NCI-H2107 (cell line): Measurements from ENCODE around the gene CTRL.
"Not testable (repeated sequence)": the region's sequence is repeated elsewhere in the genome, so short reads cannot be mapped to it uniquely, and the experiment has no call there.

Experiments
- DNase-seq: peaks from one replicate; lab custom pipeline; 2025; lab: John Stamatoyannopoulos, UW

Gene CTRL

DNA sequence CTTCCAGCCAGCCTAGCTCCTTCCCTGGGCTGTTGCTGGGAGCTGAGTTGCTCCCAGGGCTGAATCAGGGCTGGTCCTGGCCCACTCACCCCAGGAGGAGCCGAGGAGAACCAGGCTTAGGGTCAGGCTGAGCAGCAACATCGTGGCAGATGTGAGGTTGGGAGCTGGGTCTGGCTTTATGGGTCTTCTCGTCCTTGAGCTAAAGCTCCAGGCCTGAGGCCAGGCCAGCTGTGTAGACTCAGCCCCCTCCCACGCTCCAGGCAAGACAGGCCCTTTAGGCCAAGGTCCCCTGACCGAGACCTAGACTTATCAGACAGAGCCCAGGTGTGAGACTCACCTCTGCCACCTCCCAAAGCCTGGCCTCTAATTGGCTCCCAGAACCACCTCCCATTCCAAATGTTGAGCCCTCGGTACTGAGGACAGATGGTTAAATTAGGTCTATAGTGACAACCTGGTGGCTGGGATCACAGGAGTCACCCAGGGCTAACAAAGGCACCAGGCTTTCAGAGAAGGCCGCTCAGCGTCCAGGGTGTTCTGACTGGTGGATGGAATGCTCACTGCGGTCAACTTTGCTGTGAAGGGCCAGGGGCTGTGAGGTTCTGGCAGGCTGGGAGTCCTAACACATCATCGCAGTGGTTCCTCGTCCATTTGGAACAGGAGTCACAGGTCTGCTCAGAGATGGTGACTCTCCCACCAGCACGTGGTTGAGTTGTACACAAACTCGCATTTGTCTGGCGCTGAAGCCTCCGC lies at the start of gene CTRL:
CTRL (minus strand) TSS at position 151 of the 750 bp plus-strand sequence; CDS start at position 141, 10 bp downstream.
- no peak for DNase-seq

DNA sequence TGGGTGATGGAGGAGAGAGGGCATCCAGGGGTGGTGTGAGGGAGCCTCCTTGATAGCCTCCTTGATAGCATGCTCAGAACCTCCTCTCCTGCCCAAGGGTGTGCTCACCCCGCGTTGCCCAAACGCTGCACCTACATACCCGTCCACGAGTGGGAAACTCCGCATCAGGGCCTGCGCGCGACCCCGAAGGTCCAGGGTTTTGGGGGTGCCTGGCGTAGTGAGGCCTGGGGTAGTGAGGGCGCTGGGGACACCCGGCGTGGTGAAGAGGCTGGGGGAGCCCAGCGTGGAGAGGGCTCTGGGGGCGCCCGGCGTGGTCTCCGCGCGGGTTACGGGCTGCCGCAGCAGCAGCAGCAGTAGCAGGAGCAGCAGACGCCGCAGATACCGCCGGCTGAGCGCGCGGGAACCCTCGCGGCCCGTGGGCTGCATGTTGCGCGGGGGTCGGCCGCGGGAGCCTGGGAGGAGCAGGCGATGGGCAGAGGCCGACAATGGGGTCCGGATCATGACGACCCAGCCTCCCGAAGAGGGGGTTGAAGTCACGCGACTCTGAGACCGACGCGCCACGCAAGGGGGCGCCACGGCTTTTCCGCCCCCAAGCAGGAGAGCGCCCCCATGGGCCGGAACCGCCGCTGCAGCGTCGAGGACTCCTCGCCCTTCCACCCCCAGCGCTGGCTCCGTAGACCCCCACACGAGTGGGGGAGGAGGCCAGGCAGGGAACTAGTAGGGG lies 48.5 kb upstream of the CTRL start, which contains the start of gene DPEP3:
DPEP3 (minus strand) TSS at position 545 of the 724 bp plus-strand sequence; CDS start at position 426, 119 bp downstream.
- no peak for DNase-seq

DNA sequence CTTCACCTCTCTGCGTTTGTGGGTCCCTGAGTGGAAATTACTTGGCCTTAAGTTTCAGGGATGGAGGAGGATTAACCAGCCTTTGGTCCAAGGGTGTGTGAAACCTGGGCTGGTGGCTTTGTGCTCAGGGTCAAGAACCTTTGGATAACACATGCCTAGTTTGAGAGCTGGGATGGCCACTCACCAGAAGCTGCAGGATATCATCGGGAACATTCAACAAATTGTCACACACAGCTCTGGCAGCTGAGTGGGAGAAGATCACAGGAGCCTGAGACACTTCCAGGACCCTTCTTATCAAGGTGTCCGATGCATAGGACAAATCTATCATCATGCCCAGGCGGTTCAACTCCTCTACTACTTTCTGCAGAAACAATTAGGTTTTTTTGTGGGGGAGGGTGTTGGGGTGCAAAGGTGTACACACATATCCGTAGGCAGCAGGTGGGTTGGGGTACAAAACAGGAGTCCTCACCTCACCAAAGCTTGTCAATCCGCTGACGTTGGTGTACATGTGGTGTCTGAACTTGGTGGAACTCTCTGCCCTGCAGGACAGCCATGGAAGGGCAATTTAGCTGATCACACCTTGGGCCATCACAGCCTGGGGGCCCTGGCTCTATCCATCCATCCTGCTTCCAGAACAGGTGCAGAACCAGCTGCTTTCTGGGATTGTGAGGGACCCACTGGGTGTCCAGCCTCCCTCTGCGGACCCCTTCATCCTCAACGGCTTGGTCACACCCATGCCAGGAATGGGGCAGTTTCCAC lies 46.0 kb upstream of the CTRL start:
- no peak for DNase-seq

DNA sequence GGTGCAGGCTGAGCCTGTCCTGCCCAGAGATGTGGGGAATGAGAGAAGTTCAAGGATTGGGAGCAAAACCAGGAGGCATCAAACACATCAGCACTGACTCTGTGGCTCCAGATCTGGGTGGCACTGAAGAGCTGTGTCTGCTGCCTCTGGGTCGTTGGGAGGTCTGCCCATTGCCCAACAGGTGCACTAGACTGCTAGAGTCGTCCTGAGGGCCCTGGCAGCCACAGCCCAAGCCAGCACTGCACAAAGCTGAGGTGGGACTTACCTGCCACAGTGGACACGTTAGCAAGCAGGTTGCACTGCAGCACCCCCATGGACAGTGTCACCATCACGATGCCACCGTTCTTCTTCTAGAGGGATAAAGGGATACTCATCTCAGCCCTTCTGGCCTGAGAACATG lies 45.3 kb upstream of the CTRL start:
- no peak for DNase-seq

DNA sequence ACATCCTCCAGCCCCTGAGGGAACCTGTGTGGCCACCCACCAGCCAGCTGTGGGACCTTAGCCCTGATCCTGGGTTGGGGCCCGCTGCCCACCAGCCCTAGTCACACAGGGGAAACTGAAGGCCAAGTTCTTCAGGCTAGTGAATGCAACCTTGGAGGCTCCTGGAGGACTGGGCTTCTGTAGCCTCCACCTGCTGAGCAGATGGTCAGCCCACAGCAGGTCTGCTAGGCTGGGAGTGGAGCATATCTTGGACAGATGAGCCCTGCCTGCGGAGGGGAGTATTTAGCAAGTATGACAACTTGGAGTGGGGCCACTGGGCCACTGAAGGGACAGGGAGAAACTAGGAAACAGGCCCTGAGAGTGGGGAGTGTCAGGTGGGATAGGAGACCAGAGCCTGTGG lies 44.5 kb upstream of the CTRL start:
- DNase-seq, result no peak

DNA sequence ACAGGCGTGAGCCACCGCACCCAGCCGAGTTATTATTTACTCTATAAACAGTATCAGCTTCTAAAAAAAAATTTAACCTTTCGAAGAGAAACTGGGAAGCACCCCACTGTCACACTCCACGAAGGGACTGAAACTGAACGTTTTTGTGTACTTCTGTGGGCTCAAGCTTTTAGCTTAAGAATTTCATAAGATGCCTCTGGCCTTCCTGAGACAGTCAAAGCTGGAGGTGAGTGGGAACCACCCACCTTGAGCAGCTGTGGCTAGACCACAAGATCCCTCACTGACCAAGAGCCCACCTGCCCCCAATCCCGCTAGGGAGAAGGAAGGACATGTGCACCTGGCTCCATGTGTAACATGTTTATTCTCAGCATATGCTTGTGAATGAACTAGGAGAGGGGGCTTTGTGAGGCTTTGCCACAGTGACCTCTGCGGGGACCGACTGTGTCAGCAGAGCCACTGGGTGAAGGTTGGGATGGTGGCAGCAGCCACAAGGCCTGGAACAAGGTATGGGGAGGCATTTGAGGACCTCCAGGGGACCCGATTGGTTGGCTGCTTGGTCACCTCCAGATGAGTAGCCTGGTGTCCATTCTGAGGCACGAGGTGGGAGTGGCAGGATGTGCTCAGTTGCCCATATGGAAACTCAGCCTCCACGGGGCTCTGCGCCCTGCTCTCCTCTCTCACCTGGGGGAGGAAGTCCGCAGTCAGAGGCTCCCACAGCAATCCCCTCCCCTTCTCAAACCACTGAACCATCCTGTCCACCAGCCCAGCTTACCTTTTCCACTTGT lies 43.9 kb upstream of the CTRL start:
- no peak for DNase-seq

DNA sequence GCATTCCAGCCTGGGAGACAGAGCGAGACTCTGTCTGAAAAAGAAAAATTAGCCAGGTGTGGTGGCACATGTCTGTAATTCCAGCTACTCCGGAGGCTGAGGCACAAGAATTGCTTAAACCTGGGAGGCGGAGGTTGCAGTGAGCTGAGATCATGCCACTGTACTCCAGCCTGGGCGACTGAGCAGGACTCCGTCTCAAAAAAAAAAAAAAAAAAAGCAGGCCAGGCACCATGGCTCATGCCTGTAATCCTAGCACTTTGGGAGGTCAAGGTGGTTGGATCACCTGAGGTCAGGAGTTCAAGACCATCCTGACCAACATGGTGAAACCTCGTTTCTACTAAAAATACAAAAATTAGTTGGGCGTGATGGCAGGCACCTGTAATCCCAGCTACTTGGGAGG lies 40.6 kb upstream of the CTRL start:
- not testable (repeated sequence) for DNase-seq

DNA sequence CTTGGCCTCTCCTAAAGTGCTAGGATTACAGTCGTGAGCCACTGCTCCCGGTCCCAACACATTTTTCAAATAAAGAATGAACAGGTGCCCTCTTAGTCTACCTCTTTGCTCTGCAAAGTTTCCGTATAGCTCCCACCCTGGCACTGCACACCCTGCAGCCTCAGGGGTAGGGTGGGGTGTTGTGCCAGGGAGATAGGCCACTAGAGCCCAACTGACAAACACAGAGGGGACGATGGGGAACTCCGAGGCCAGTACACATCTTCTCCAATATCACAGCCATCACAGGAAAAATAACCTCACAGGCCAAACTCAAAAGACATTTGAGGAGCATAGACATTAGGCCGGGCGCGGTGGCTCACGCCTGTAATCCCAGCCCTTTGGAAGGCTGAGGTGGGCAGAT lies 39.4 kb upstream of the CTRL start:
- no peak for DNase-seq

DNA sequence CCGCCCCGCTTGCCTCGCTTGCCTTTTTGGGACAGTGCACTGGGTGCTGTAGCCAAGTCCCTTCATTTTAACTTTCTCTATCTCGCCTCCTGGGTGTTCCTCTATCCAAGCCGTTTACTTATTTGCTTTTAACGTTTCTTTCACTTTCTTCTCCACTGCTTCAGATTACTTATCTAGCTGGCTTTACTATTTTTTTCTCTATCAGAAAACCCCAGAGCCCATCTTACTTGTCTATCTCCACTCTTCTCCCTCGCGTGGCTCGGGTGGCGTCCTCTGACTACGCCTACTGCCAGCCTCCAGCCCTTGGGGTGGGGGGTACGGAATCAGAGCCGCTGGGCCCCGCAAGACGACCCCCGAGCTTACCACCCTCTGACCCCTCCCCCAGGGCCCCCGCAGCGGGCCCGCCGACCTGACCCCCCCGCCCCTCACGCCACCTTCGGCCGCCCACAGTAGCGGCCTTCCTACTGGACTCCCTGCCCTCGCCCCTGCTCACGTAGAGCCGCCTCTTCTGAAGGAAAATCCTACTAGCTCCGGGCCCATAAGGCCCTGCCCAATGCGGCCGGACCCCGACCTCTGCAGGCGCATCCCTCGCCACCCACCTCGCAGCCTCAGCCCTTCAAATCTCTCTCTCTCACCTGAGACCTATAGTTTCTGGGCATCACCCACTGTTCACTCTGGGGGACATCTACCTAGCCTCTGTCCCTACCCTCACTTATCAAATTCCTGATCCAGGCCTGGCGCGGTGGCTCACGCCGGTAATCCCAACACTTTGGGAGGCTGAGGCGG lies 37.8 kb upstream of the CTRL start:
- no peak for DNase-seq

DNA sequence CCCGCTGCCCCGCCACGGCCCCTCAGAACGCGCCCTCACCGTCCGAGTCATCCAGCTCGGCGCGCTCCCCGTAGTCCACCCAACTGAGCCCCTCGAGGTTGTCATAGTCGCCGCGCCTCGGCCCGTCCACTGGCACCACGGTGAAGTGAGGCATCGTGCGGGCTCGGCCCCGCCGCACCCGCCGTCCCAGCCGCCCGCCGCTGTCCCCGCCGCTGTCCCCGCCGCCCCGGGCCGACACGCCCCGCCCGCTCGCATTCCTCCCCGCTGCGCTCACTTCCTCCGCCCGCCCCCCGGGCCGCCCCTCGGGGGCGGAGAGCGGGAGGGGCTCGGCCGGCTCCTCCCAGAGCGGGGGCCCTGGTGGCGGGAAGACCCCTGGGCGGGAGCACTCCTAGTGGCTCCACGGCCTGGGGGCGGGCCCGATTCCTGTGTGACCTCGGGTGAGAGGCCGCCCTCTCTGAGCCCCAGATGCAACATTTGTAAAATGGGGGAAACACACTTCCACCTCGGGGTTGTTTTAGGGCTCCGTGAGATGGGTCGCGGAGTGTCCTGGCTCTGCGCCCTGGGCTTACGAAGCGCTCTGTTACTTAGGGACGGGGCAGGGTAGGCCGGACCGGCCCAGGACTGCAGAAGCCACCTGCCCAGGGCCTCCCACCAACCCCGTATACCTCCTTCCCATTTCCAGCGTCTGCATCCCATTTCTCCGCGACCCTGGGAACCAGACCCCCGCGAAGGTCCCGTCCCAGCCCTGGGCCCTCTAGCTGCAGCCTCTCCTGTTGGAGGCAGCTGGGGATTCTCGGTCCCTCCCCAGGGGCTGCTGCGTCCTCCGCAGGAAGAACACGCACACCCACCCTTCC lies 37.0 kb upstream of the CTRL start, which contains the start of gene SLC12A4:
SLC12A4 (minus strand) TSS at position 238 of the 854 bp plus-strand sequence; CDS start at position 154, 84 bp downstream.
- DNase-seq, result no peak

DNA sequence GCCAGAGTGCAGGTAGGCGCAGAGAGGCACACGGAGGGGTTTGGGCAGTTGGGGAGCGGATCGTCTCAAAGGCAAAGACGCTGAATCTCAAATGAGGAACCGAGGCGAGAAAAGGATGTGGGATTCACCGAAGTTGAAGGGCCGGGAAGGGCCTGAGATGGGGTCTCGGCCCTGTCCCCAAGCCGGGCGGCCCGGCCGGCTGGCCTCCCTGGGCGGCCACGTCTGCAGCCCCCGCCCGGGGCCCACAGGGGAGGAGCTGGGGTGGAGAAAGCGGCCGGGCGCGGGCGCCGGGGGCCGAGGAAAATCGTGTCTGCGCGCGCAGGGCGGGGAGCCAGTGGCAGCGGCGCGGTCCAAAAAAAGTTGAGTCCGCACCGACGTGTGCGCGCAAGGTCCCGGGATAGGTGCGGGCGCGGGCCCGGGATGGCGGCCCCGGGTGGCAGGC lies 36.3 kb upstream of the CTRL start:
- DNase-seq, result no peak

DNA sequence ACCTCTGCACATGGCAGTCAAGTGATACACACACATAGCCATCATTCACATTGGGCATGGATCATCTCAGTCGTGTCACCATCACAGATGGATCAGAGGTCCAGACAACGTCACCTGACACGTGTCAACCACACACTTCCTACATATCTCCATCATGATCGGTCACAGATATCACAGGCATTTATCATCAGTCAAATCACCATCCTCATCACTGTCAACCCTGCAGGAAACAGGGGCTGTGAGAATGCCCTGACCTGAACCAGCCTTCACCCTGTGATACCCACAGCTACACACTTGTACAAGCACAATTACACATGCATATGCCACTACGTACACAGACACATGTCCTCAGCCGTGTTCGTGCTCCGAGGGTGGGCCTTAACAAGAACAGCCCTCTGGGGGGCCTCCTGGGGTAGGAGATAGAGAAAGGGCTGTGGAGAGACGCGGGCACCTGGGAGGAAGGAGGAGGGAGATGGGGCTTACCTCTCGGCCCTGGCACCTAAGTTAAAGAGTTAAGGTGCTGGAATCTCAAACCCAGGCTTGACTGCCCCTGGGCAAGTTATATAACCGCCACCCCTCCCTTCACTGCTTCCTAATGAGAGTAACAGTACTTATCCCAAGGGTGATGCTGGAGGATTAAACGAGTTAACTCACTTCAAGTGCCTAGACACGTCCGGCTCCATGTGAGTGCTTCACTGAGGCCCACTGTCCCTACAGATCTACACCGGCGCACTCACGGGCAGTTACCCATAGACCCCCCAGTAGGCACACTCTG lies 35.7 kb upstream of the CTRL start:
- DNase-seq, result no peak

DNA sequence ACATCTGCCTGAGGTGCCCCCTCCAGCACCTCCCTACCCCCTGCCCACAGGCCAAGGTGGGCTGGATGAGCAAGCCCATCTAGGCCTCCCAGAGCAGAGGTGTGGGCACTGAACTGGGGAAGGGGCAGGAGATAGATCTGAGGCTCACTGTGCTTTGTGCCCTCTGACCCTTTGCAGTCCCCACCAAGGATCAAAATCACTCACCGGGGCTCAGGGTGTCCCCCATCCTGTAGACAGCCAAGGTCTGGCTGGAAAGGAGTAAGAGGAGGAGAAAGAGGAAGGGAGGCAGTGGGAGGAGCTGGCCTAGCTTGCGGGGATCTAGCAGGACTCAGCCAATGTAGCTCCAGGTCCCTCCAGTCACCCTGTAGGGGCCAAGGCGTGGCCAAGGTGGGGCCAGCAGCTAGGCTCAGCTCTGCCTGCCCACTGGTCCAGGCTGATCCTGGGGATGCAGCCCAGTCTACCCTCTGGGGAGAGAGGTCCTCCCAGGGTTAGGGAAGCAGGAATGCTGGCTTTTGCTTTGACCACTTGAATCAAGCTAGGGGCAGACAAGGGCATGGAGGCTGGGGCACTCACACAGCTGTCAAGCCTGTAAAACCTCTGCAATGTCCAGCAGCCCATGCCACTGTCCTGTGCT lies 35.0 kb upstream of the CTRL start:
- no peak for DNase-seq

DNA sequence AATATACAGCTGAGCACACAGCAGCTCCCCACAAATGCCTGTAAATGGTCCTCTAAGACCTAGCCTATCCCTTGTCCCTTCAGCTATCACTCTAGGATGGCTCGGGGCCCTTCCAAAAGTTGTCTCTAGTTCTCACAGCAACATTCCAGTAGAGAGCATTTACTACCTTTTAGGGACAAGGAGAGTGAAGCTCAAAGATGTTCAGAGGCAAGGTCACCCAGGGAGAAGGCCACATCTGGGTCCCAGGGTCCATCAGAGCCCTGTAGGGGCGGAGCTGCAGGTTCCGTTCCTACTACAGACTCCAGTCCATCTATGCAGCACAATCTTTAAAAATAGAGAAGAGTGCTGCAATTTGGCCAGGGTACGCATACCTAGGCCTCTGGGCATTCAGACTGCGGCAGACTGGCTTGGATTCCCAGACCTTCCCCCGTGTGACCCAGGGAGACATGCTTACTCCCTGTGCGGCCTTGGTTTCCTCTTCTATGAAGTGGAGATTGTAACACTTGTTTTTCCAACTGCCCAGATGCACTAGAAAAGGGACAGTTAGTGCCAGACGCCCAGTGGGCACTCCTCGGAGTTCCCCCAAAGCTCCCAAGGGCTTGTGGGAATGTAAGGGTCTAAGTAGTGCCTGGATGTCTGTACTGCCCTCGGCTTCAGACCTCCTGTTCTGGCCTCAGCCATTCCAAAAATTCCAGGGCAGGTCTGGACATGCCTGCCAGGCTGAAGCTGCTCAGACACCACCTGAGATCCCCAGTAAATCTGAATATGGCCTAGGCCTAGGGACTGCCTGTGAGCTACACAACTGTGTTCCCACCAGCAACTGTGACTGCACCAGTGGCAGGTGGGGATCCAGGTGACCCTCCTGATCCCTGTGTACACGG lies 34.2 kb upstream of the CTRL start:
- no peak for DNase-seq

DNA sequence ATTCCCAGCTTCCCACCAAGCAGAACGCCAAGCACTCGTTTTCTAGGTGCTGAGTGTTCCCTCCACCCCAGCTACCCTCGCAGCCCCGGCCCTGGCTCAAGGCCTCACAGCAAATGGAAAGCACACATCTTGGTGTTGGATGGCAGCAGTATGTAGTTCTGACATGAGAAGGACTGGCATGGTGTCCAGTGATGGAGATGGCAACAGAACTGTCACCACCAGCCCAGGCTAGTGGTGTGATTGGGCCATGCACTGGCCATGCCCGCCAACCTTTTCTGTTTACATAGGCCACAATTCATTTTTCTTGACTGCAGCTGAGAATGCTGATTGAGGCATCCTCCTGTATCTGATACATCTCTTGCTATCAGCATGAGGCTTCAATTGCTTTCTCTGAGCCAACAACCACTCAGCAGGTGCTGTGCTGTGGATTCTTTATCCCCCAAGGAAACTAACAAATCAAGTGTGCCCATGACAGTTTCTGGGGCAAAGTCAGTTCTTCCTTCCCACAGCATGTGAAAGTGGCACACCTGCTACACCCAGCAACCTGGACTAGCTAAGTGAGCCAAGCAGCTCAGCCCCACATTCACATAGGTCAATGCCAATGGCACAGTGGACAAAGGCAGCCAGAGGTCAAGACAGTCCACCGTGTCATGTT lies 32.9 kb upstream of the CTRL start:
- no peak for DNase-seq

DNA sequence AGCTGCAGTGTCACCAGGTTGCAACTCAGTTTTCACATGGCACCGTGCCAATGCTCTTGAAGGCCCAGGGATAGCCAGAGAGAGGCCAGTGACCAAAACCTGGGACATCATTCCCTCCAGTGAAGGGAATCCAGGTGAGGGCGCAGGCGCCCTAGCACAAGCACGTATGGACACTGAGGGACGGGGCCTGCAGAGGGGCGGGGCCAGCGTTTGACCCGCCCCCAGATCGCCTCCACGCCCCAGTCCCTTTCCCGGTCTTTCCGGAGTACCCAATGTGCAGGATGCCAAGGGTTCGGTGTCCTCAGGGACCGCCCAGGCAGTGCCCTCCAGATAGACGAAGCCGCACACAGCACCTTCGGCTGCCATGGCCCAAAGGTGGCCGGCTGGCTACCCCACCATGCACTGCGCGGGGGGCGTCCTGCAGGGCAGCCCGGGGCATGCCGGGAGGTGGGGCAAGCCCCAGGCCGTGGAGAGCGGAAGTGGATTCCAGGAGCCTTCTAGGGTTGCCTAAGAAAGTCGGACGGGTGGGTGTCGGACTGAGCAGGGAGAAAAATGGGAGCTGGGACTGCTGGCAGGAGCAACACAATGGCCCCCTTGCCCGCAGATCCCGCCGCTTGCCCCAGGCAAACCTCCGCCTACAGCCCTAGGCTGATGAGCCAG lies 32.1 kb upstream of the CTRL start:
- no peak for DNase-seq

DNA sequence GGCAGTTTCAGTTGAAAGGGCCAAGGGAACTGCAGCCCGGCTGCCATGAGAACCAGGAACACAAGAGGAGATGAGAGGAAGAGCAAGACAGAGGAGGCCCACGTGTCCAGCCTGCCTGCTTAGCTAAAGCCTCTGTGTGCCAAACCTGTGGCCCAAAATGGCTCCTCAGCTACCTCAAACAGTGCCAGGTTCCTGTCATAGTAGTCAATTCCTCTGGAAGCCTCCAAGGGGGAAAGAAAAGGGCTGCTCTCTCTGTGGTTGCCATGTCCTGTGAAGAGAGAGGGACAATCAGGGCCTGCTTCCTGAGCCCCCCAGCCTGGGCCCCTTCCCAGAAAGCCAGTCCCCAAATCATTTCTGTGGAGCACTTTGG lies 31.6 kb upstream of the CTRL start:
- no peak for DNase-seq
